A549 (cell line): Measurements from ENCODE around the gene TPCN2.

Source experiments
- CEBPB ChIP-seq, 2 experiments: fragments of >200 bp in 1 of 2; sonication (Bioruptor Twin) in 1 of 2; formaldehyde crosslinking in 1 of 2; IDR thresholded peaks; 2 replicates each; pipeline ENCODE4 v1.6.1; 2012 to 2016
- CHD2 ChIP-seq: fragments of 150-350 bp; IDR thresholded peaks from 2 replicates; pipeline ENCODE4 v1.6.1; 2014; ENCODE audit warnings: low read length; ENCODE audit not compliant: partially characterized antibody
- CTCF ChIP-seq: fragments of >200 bp; sonication (Bioruptor Twin); formaldehyde crosslinking; IDR thresholded peaks from 3 replicates; pipeline ENCODE4 v1.5.1; 2016
- EP300 ChIP-seq, 2 experiments: fragments of >200 bp; sonication (Bioruptor Twin); formaldehyde crosslinking; IDR thresholded peaks; 2 replicates in 1 of 2; 3 replicates in 1 of 2; pipeline ENCODE4 v1.6.1; 2016 to 2017
- KDM1A ChIP-seq: fragments of 200-600 bp; sonication (generic); IDR thresholded peaks from 2 replicates; pipeline ENCODE4 v1.6.1; 2016; ENCODE audit warnings: low read depth, mild to moderate bottlenecking
- SREBF2 ChIP-seq: fragments of 450-650 bp; IDR thresholded peaks from 2 replicates; pipeline ENCODE4 v1.6.1; 2014; ENCODE audit warnings: mild to moderate bottlenecking, moderate library complexity
- USF2 ChIP-seq: fragments of 450-650 bp; IDR thresholded peaks from 2 replicates; pipeline ENCODE4 v1.6.1; 2014; ENCODE audit warnings: antibody characterized with exemption

GRCh38 chr11:69059429-69059828, 10.7 kb downstream of the TPCN2 start:
- TF ChIP-seq CTCF (no peak), CHD2 (no peak), USF2 (no peak), SREBF2 (no peak), EP300 (IDR thresholded peaks at IDR 0.05) (no peak), KDM1A (no peak), CEBPB (IDR thresholded peaks at IDR 0.05) (no peak)
